Smooth muscle cell of trachea (primary cell): Measurements from ENCODE around the gene DUOXA2. TPM values are rescaled to one million over a fixed set of nuclear protein-coding genes. Genes with fewer than 3 reads are reported as not detected.

ENCODE experiments used
- total RNA-seq: library from RNA; depleted of rRNA; stranded (reverse); fragments of >200 nt; gene quantifications from 2 replicates; pipeline ENCODE4 v1.2.1, GENCODE V29; 2014

DUOXA2 gene
- not detected in 2 replicates for total RNA-seq

DNA sequence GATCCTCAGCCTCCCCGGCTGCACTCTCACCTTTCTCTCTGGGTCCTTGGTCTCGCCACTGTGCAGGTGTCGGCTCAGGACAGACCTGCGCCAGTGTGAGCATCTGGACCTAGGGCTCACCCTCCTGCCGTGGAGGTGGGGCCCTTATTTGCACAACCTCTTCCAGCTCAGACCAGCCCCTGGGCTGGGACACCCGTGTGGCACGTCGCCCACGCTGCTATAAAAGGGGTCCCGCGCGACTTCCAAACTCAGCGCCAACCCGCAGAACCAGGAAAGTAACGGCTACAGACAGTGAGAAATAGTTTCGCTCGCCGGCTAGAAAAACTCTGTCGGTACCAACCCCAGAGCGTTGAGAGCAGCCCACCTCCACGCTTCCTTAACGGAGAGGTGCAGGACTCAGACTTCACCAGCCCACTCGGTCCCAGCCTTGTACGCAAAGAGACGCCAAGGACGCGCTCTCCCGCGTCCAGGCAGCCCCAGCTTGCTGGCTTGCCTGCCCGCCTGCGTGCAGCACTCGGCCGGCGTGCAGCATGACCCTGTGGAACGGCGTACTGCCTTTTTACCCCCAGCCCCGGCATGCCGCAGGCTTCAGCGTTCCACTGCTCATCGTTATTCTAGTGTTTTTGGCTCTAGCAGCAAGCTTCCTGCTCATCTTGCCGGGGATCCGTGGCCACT lies at the start of gene DUOXA2, which contains the start of gene DUOX2:
TSS of gene DUOXA2 (plus strand) at position 251 of the 675 bp plus-strand sequence. CDS start at position 531, 280 bp downstream.
TSS of gene DUOX2 (minus strand) at position 97 of the 675 bp plus-strand sequence. CDS start 761 bp downstream, outside the sequence.

DNA sequence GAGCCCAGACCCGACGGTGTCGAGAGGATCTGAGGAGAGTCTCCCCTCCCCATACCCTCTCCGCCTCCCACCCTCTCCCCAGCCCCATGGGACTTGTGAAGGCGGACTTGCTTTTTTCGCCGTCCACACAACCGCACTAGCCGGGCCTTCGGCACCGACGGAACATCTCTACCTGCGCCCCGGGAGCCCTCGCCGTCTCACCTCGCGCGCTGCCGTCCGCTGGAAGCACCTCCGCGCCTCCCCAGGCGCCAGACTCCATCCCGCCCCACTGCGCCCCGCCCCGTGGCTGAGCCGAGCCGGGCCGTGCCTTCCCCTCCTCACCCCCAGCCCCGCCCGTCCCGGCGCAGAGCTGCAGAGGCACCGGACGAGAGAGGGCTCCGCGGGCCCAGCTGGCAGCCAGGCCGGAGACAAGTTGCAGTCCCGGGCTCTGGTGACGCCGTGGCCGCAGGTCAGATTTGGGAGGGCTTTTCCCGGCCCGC lies 15.6 kb downstream of the DUOXA2 start, which contains the start of the genes DUOX1 and DUOXA1:
TSS of gene DUOX1 (plus strand) at position 344 of the 479 bp plus-strand sequence. CDS start 1,973 bp downstream, outside the sequence.
TSS of gene DUOXA1 (minus strand) at position 229 of the 479 bp plus-strand sequence. CDS start 6,865 bp downstream, outside the sequence.

Other genes with a start within 250 kb of the DUOXA2 start
- not detected in 2 replicates for gene TERB2, start 157.6 kb upstream of the DUOXA2 start, total RNA-seq
- 12.4 and 16.6 TPM in 2 replicates for gene SORD, start 91.1 kb upstream of the DUOXA2 start, total RNA-seq
- 0.17 TPM in 1 of 2 replicates, not detected in the other for gene DUOX2, start 154 bp upstream of the DUOXA2 start, total RNA-seq
- 0.17 TPM in 1 of 2 replicates, not detected in the other for gene DUOXA1, start 15.6 kb downstream of the DUOXA2 start, total RNA-seq
- gene DUOX1, start 15.7 kb downstream of the DUOXA2 start, total RNA-seq = under 0.01 and 0.99 TPM in 2 replicates
- 2.5 and 4.3 TPM in 2 replicates for gene SHF, start 73.6 kb downstream of the DUOXA2 start, total RNA-seq
- not detected in 2 replicates for gene SLC28A2, start 137.9 kb downstream of the DUOXA2 start, total RNA-seq